GM12874 (cell line): ENCODE measurements around the gene TAX1BP3.

Source experiments
- CTCF ChIP-seq: IDR thresholded peaks from 2 replicates; pipeline ENCODE4 v1.5.1; 2011; ENCODE audit warnings: low read depth, mild to moderate bottlenecking, control low read depth, low read length, moderate library complexity; ENCODE audit not compliant: insufficient read depth

Gene TAX1BP3

GRCh38 chr17:3656353-3656752 lies 12.0 kb downstream of the TAX1BP3 start:
- no peak for TF ChIP-seq CTCF

GRCh38 chr17:3655766-3656165 lies 12.6 kb downstream of the TAX1BP3 start:
- no peak for TF ChIP-seq CTCF

- peak; percentile 61 for TF ChIP-seq CTCF
These were observed 20.4 kb downstream of the TAX1BP3 start for GRCh38 chr17:3647769-3648555.

- no peak for TF ChIP-seq CTCF
These were observed 21.1 kb downstream of the TAX1BP3 start for GRCh38 chr17:3647251-3647650.

GRCh38 chr17:3645310-3645709 lies 23.1 kb downstream of the TAX1BP3 start:
- TF ChIP-seq CTCF = no peak

GRCh38 chr17:3643889-3644349 lies 24.5 kb downstream of the TAX1BP3 start:
- no peak for TF ChIP-seq CTCF

GRCh38 chr17:3641717-3642486 lies 26.5 kb downstream of the TAX1BP3 start:
- no peak for TF ChIP-seq CTCF
